Thyroid gland (tissue), 4 donors: Measurements from ENCODE around the gene PLEKHH3. TPM values are rescaled to one million over a fixed set of nuclear protein-coding genes. Genes with fewer than 3 reads are reported as not detected.

ENCODE experiments used
- DNase-seq, 2 donors: peaks; one replicate each; pipeline ENCODE4 v3.0.0-alpha.2; 2019
- H3K27ac ChIP-seq, 3 donors: fragments of 200-600 bp; sonication (generic); 1 replicate in 2 of 3; 2 replicates in 1 of 3; pipeline ENCODE4 v1.5.1; 2016 to 2019; ENCODE audit warnings: mild to moderate bottlenecking in 1 of 3, moderate library complexity in 1 of 3
- H3K27me3 ChIP-seq: fragments of 200-600 bp; sonication (generic); one replicate; pipeline ENCODE4 v1.5.1; 2019
- H3K36me3 ChIP-seq, 2 donors: fragments of 200-600 bp; sonication (generic); one replicate each; pipeline ENCODE4 v1.5.1; 2016 to 2019
- H3K4me1 ChIP-seq, 2 donors: fragments of 200-600 bp; sonication (generic); one replicate each; pipeline ENCODE4 v1.5.1; 2017 to 2019
- H3K4me3 ChIP-seq, 3 donors: fragments of 200-600 bp; sonication (generic); replicated peaks in 1 of 3; 1 replicate in 2 of 3; 2 replicates in 1 of 3; pipeline ENCODE4 v1.5.1; 2016; ENCODE audit warnings: mild to moderate bottlenecking in 1 of 3
- H3K9me3 ChIP-seq: fragments of 200-600 bp; sonication (generic); one replicate; pipeline ENCODE4 v1.5.1; 2017
- CTCF ChIP-seq, 6 experiments: fragments of 200-600 bp in 3 of 6; fragments of 450-650 bp in 3 of 6; sonication (generic) in 3 of 6; IDR thresholded peaks; one replicate each; pipeline ENCODE4 v1.5.1; 2016 to 2019; ENCODE audit warnings: antibody characterized with exemption in 6 of 6, mild to moderate bottlenecking in 2 of 6, inconsistent platforms in 1 of 6, moderate library complexity in 1 of 6
- POLR2A ChIP-seq, 2 donors: fragments of 450-650 bp; IDR thresholded peaks; one replicate each; pipeline ENCODE4 v1.6.1; 2017; ENCODE audit warnings: antibody characterized with exemption in 2 of 2, mild to moderate bottlenecking in 2 of 2, moderate library complexity in 1 of 2
- WGBS, 2 donors: methylation state at CpG; one replicate each; pipeline ENCODE4 v1.1.5; 2017; 5-methylcytosine and 5-hydroxymethylcytosine counted together
- intact Hi-C: fragments of 100-400 bp; cut with DNase I; formaldehyde crosslinking; loops from one replicate; pipeline ENCODE4 v1.15.1; 2023
- total RNA-seq, 4 donors: library from RNA; depleted of rRNA; stranded (reverse); fragments of >200 nt; gene quantifications; one replicate each; pipeline ENCODE4 v1.2.3, GENCODE V29; 2016

The PLEKHH3 gene
- total RNA-seq, 4 donors from 2014 or later: 22.0 to 30.4 (median 26.4) TPM

GRCh38 chr17:42695500-42695899, 18.7 kb upstream of the PLEKHH3 start:
- H3K27ac ChIP-seq: no peak overlapping the region
- TF ChIP-seq POLR2A (IDR thresholded peaks at IDR 0.05) (no peak), CTCF (IDR thresholded peaks at IDR 0.05) (no peak)
- H3K27me3 ChIP-seq: no peaks in the 10 kb centered on the region
- intact Hi-C loops: no loop called here
- peaks cover 0 to 4% of the 10 kb centered on the region in 2 donors for H3K4me1 ChIP-seq
- no peak overlapping the region for H3K4me3 ChIP-seq
- peaks cover 0 to 4% of the 10 kb centered on the region in 2 donors for H3K36me3 ChIP-seq
- 92 to 93% methylated on average over 19 to 20 of the region's 20 CpGs for WGBS, 2 donors
- DNase-seq: no peak
- no peaks in the 10 kb centered on the region for H3K9me3 ChIP-seq

GRCh38 chr17:42694524-42694923, 17.7 kb upstream of the PLEKHH3 start:
- Histone ChIP-seq H3K27ac (no peak overlapping the region), H3K4me1 (peaks cover 0 to 4% of the 10 kb centered on the region in 2 donors), H3K4me3 (no peak overlapping the region), H3K9me3 (no peaks in the 10 kb centered on the region), H3K27me3 (no peaks in the 10 kb centered on the region), H3K36me3 (no peaks in the 10 kb centered on the region)
- DNase-seq: no peak
- intact Hi-C loops: no loop called here
- 96 to 100% methylated on average over 3 of the region's 3 CpGs for WGBS, 2 donors
- no peak for TF ChIP-seq CTCF (IDR thresholded peaks at IDR 0.05)

GRCh38 chr17:42692489-42692888, 15.7 kb upstream of the PLEKHH3 start:
- Histone ChIP-seq H3K9me3 (no peaks in the 10 kb centered on the region), H3K36me3 (no peaks in the 10 kb centered on the region), H3K27ac (no peak overlapping the region), H3K27me3 (no peaks in the 10 kb centered on the region), H3K4me1 (no peaks in the 10 kb centered on the region), H3K4me3 (no peak overlapping the region)
- WGBS, 2 donors: 89 to 95% methylated on average over 11 of the region's 11 CpGs
- no peak for DNase-seq
- TF ChIP-seq CTCF (IDR thresholded peaks at IDR 0.05): no peak
- TF ChIP-seq POLR2A (IDR thresholded peaks at IDR 0.05): no peak
- intact Hi-C loops: no loop called here

- Histone ChIP-seq H3K4me3 (no peak overlapping the region), H3K27ac (no peak overlapping the region), H3K4me1 (no peaks in the 10 kb centered on the region), H3K9me3 (no peaks in the 10 kb centered on the region), H3K36me3 (no peaks in the 10 kb centered on the region), H3K27me3 (no peaks in the 10 kb centered on the region)
- TF ChIP-seq CTCF (IDR thresholded peaks at IDR 0.05) (no peak), POLR2A (IDR thresholded peaks at IDR 0.05) (no peak)
- DNase-seq: no peak
- intact Hi-C loops: no loop called here
- WGBS, 2 donors: 84 to 89% methylated on average over 10 to 11 of the region's 12 CpGs
Measured at GRCh38 chr17:42691021-42691545, 14.3 kb upstream of the PLEKHH3 start.

- Histone ChIP-seq H3K4me3 (no peak overlapping the region), H3K27ac (no peak overlapping the region), H3K36me3 (no peaks in the 10 kb centered on the region), H3K4me1 (no peaks in the 10 kb centered on the region), H3K9me3 (no peaks in the 10 kb centered on the region), H3K27me3 (no peaks in the 10 kb centered on the region)
- TF ChIP-seq CTCF (IDR thresholded peaks at IDR 0.05) (no peak), POLR2A (IDR thresholded peaks at IDR 0.05) (no peak)
- 77 to 81% methylated on average over 7 to 10 of the region's 10 CpGs for WGBS, 2 donors
- DNase-seq: no peak
- intact Hi-C loops: no loop called here
Measured at GRCh38 chr17:42690596-42690995, 13.8 kb upstream of the PLEKHH3 start.
